A673 (cell line): ENCODE measurements around the gene MAST4.

ENCODE experiments used
- EZH2 ChIP-seq: fragments of 200-600 bp; sonication (generic); IDR thresholded peaks from 2 replicates; pipeline ENCODE4 v1.6.1; 2017; ENCODE audit warnings: borderline replicate concordance, low read depth, mild to moderate bottlenecking, mixed read lengths, antibody characterized with exemption, low read length; ENCODE audit not compliant: poor library complexity, severe bottlenecking
- TF ChIP-seq, protein P1 (sequence below): fragments of 300-800, 200-600 bp; sonication (generic); conservative IDR thresholded peaks from 2 replicates; pipeline ENCODE4 v1.5.1; 2017; ENCODE audit warnings: low read depth, mild to moderate bottlenecking, antibody characterized with exemption, low read length, moderate library complexity, mixed read lengths

DNA sequence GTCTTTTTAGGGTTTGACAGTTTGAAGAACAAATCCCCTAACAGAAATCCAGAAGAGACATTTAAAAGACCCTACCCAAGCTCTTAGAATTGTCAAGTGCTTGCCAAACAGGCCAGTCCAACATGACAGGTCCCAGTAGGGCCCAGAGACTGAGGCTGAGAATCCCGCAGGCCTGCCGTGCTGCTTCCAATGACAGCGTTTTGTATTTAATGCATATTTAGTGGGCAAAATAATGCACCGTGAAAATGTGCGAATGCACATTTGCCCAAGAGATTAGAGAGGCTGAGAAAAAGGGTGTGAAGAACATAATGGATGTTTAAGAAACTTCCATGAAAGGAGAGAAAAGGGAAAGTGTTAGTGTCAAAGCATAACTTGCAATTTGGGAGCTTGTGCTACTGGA, 542.8 kb downstream of the MAST4 start:
- TF ChIP-seq, protein P1, sequence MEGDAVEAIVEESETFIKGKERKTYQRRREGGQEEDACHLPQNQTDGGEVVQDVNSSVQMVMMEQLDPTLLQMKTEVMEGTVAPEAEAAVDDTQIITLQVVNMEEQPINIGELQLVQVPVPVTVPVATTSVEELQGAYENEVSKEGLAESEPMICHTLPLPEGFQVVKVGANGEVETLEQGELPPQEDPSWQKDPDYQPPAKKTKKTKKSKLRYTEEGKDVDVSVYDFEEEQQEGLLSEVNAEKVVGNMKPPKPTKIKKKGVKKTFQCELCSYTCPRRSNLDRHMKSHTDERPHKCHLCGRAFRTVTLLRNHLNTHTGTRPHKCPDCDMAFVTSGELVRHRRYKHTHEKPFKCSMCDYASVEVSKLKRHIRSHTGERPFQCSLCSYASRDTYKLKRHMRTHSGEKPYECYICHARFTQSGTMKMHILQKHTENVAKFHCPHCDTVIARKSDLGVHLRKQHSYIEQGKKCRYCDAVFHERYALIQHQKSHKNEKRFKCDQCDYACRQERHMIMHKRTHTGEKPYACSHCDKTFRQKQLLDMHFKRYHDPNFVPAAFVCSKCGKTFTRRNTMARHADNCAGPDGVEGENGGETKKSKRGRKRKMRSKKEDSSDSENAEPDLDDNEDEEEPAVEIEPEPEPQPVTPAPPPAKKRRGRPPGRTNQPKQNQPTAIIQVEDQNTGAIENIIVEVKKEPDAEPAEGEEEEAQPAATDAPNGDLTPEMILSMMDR: no peak
- TF ChIP-seq EZH2: no peak
